Dermis blood vessel endothelial cell (primary cell): ENCODE measurements around the gene MANBA. TPM values are rescaled to one million over a fixed set of nuclear protein-coding genes. Genes with fewer than 3 reads are reported as not detected.
"Not testable (repeated sequence)": the region's sequence is repeated elsewhere in the genome, so short reads cannot be mapped to it uniquely, and the experiment has no call there.

Experiments used
- DNase-seq: peaks from one replicate; pipeline ENCODE4 v3.0.0; 2010
- total RNA-seq: library from RNA; depleted of rRNA; stranded (reverse); fragments of >200 nt; gene quantifications from 2 replicates; pipeline ENCODE4 v1.2.3, GENCODE V29; 2014

MANBA gene
- total RNA-seq, 1 donor from 2014 or later: 25.7 TPM

DNA sequence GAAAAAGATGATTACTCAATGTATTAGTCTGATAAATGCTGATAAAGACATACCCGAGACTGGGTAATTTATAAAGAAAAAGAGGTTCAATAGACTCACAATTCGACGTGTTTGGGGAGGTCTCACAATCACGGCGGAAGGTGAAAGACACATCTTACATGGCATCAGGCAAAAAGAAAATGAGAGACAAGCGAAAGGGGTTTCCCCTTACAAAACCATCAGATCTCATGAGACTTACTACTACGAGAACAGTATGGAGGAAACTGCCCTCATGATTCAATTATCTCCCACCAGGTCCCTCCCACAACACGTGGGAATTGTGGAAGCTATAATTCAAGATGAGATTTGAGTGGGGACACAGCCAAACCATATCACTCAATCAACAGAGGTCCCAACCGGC, 141.7 kb downstream of the MANBA start:
- not testable (repeated sequence) for DNase-seq

DNA sequence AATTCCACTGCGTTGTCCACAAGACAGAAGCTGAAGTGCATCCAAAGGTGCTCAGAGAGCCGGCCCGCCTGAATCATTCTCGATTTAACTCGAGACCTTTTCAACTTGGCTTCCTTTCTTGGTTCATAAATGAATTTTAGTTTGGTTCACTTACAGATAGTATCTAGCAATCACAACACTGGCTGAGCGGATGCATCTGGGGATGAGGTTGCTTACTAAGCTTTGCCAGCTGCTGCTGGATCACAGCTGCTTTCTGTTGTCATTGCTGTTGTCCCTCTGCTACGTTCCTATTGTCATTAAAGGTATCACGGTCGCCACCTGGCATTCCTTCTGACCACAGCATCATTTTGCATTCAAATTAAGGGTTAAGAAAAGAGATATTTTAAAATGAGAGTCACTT, 144.1 kb downstream of the MANBA start:
- peak; percentile 85 for DNase-seq

DNA sequence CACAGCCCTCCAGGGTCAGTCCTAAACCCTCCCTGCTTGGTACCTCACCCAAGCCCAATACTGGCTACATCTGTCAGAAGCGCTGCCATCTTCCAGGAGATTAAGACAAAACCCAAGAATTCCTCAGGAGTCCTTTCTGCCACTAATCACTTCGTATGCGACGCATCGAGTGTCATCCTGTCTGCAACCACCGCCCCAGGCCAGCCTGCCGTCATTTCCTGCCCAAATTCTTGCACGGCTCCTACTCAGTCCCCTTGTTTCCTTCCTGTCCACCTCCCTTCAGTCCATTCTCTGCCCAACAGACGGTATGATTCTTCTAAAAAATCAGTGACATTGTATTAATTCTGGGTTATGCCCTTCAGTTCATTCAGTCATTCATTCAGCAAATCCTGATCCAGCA, 146.0 kb downstream of the MANBA start:
- DNase-seq: peak; percentile 26

DNA sequence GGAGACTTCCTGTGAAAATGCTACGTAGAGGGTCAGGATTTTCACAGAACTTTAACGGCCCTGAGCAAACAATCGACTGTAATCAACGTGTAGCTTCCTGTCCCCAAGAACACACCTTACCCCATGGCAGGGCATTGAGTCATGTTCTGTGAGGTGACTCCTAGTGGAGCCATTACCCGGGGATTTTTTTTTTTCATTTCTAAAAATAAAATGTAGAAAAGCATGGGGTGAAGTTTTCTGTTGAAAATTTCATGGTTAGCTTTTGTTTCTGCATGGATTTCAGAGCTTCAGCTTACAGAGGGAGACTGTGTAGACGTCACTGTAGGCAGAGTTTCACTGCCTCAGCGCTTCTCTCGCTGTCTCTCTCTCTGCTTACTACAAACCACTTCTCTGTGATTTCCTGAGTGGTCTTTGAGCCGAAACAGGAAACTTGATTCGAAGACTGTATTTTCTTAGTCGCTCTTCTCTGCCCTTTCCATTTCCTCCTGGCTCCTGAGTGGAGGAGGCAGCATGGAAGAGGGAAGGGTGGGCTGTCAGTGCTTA, 147.9 kb downstream of the MANBA start:
- DNase-seq: peak; percentile 50

DNA sequence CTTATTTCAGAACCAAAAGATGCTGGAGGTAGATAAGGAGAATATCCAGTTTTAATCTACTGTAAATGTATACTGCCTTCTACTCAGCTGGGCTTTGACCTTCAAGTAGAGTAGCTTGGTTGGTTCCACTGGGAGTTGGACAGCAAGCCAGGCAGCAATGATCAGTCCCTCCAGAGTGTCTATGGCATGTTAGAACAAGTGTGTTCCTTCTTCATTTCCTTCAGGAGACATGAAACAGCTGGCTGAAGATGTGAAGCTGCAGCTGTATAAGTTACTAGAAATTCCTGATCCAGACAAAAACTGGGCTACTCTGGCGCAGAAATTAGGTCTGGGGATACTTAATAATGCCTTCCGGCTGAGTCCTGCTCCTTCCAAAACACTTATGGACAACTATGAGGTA, 148.6 kb downstream of the MANBA start:
- DNase-seq: no peak

DNA sequence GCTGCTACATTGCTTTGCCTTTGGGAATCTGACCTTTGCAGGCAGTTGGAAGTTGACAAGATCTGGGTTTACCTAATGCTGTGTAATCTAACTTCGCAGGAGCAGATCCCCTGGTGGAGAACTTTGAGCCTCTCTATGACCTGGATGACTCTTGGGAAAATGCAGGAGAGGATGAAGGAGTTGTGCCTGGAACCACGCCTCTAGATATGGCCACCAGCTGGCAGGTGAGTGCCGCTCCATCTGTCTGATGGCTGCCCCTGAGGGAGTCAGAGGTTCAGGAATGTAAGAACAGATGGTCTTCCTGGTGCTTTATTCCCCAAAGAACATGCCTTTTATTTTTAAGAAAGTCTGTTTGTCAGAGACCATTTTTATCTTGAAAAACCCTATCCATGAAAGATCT, 150.3 kb downstream of the MANBA start:
- DNase-seq: no peak

DNA sequence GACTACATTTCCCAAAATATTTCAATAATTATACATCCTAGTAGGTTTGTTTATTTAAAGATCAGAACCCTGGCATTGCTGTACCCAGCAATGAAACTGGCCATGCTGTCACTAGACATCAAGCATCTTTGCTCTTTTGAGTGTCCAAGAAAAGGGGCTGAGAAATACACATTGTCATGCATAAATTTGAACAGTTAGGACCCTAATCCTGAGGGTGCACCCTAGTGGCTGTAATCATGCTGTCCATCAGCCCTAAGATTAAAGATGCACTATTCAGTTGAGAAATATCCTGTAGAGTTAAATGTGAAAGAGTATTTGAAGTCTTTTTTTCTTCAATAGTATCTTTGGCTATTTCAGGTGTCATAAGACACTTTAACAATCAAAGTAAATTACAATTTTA, 150.8 kb downstream of the MANBA start:
- DNase-seq: peak; percentile 32

DNA sequence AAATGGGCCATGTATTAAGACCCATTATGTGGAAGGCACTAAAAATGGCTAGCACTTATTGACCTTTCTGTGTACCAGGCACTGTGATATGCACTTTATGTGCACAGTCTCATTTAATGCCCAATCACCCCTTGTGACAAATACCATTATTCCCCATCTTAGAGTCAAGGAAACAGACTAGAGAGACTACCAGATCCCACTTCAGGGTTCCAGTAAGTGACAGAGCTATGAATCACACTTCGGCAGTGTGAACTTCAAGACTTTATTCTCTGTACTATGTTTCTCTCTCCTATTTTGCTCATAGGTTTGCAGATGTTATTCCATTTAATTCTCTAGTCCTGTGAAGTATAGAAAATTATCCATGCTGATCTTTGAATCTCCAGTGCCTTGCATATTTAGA, 152.6 kb downstream of the MANBA start:
- DNase-seq: no peak

DNA sequence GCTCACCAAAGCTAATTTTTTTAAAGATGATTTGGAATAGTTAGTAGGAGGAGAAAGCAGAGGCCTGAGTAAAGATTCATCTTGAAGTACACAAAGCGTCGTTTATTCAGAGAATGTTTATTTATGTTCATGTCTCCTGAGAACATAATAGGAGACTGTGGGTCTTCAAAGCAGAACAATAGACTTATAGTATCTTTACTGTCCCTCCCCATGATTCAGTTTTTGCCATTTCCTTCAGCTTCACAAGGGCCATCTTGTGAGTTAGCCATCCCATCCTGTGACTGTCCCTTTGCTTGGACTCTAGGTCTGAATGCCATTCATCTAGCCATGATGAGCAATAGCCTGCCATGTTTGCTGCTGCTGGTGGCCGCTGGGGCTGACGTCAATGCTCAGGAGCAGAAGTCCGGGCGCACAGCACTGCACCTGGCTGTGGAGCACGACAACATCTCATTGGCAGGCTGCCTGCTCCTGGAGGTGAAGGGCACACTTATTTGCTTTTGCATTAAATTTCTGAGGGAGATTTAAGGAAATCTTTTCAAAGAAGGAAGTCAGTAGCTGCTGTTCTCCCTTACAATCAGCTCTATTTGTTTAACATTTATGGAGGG, 153.8 kb downstream of the MANBA start:
- no peak for DNase-seq

DNA sequence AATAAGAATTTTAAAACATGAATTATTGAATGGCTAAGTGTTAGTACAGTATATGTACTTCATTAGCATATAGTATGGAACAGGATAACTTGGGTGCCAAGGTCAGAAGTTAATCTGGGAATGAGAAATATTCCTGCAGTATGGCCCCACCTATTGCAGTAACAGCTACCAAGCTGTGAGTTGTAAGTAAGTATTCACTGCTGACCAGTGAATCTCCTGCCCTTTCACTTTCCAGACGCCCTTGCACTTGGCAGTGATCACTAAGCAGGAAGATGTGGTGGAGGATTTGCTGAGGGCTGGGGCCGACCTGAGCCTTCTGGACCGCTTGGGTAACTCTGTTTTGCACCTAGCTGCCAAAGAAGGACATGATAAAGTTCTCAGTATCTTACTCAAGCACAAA, 154.5 kb downstream of the MANBA start:
- no peak for DNase-seq

DNA sequence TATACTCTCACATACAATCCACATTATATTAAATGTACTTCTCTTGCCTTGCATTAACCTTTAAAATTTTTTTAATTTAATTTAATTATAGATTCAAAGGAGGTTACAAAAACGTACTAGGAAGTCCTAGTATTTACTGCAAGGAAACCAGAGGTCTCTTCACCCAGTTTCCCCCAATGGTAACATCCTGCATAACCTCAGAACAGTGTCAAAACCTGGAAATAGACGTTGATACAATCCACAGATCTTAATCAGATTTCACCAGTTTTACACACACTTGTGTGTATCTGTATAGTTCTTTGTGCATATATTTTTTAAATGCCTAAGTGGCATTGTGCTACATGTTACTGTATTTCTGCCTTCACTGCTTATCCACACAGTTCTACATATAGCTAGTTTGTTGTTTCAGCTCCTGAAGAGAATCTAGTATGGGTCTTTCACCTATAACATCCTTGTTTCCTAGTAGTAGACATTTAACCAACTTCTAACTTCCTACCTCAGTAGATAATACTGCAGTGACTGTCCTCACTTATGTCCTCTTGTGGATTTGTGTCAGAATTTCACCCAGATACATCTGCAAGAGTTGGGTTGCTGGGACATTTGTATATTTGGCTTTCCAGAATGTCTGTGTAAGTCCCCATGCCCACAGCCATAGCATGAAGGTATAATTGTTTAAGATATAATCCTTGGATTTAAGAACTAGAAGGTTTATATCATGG, 156.4 kb downstream of the MANBA start:
- no peak for DNase-seq

DNA sequence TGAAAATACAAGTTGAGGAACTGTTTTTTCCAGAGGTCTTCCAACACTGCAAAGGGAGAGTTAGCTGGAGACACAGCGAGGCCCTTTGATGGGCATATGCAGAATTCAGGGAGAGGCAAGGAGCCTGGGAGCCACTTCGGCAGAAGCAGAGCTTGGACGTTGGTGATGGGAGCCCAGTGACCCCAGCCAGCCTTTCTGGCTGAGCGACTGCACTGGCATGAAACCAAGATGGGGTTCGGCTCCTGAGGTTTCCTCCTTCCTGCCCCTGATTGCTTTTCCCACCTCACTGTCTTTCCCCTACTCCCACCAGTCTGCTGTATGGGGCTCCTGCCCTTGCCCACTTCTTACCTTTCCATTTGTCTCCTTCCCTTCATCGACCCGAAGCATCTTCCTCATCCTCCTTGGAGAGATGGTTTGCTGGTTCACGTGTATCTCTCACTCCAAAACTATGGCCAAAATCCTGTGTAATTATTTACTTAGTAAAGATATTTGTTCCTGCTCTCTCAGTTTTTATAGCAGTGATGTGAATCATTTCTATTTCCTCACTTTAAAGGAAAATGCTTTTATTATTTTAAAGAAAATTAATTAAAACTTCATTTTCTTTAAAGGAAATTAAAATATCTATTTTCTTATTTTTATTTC, 159.1 kb downstream of the MANBA start:
- no peak for DNase-seq

DNA sequence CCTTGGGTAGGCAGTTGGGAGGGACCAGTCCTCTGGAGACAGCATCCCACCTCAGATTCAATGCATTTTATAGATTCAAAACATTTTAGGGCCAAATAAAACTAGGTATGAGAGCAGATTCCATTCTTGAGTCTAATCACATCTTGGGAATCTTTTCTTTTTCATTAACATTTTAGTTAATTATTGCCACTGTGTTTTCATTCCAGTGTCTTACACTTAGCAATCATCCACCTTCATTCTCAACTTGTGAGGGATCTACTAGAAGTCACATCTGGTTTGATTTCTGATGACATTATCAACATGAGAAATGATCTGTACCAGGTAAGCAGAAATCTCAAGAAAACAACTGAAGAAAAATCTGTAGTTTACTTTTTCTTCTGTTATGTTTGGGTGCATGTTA, 160.1 kb downstream of the MANBA start:
- DNase-seq: no peak

DNA sequence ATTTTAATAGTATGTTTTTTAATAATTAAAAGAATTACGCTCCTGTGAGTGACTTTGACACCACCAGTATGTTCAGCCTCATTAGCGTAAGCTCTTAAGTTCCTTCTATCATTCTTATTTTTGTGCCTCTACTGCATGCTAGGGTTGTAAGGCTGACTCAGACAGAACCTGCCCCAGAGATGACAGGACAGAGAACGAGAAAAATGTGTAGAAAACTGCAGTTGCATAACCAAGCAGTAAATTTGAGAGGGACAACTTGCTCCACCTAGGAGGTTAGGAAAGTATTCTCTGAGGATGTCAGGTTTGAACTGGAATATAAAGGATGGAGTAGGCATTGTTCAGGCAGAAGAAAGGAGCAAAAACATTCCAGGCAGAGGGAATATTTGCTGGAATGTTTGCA, 160.9 kb downstream of the MANBA start:
- DNase-seq: no peak

DNA sequence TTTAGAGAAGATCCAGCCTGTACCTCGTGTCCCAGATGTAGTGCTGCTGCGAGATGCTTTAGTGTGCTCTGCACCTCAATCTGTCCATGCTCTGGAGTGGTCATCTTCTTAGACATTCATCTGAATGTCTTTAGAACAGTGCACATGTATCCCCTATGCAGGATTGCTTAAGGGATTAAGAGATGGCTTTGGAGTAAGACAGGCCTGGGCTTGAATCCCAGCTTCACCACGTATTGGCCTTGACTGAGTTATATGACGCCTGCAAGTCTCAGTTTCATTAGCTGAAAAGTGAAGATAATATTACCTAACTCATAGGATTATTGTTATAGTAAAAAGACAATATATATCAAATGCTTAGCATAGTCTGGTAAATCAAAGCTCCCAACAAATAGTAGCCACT, 161.3 kb downstream of the MANBA start:
- DNase-seq: no peak

DNA sequence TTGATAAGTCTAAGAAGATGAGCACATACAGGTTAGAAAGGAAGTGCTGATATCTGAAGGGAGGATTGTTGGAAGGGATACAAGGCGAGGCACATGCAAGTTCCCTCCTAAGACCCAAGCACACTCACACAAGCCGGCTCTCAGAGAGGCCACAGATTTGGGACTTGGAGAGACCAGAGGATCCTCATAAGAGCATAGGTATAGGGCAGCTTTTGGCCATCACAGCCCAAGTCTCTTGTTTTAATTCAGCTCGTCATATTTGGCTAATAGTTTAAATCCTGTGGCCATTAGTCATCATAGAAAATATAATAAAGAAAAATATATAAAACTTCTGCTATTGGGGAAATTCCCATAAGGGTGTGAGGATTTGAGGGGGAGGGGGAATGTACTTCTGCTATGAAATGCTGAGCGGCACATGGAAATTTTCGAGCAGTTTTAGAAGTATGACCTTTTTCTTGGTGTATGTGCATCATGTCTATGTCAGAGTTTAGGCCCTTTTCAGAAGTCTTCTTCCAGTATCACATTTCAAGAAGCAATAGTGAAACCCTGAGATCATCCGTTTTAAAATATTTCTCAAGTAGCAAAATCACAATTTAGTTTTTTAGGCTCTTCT, 161.9 kb downstream of the MANBA start:
- DNase-seq: no peak

DNA sequence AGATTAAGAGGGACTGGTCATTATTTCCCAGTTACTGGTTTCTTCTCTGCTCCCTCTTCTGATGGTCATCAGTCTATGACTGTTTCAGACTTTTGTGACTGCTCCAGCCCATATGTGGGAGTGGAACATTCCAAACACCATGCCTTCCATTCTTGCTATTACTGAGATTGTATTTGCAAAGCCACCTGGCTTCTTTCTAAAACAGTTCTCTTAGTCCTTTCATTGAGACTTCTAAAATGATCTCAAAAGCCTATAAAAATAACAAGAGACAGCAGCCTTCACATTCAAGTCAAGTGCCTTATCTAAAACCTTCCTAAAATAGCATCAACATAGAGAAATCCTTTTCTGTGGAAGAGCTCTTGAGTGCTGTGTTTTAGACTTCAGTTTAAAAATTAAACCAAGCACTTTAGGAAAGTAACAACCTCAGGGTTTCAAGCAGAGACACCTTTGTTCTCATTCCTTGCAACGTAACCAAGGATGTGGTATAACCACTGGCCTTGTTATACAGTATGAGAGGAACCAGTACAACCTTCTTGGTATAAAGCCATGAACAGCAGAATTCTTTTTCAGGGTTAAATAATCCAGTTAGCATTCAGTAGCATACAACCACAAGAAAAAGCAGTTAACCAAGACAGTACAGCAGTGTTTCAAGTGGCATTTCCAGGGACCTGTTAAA, 162.5 kb downstream of the MANBA start:
- no peak for DNase-seq

DNA sequence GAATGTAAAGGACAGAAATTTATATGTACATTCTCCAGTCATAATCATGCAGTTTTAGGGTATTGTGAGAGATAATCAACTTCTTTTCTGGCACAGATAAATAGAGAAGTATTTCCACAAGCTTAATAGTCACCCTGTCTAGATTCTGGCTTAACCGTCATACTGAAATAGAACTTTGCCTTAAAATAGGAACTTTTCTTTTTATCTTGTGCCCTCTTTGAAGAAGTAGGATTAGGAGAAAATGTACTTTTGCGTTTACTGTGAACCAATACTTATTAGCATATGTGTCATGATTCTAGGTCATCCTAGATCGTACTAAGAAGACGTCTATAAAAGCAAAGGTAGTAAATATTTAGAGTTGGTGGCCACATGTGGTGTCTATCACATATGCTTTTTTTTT, 164.2 kb downstream of the MANBA start:
- DNase-seq: no peak

DNA sequence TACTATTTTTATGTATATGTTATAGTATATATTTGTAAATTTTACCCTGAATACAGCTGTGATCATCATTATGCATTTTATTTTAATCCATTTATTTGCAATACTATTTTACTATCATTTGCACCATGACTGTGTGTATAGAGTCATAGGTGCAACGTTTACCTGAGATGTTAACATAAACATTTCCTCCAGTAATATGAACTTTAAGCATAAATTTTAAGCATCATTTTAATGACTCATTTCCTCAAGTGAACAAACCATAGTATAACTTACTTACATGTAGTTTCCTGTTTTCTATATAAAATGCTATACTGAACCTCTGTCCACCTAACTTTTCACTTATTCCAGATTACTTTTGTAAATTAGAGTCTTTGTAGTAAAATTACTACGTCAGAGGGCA, 166.8 kb downstream of the MANBA start:
- no peak for DNase-seq

DNA sequence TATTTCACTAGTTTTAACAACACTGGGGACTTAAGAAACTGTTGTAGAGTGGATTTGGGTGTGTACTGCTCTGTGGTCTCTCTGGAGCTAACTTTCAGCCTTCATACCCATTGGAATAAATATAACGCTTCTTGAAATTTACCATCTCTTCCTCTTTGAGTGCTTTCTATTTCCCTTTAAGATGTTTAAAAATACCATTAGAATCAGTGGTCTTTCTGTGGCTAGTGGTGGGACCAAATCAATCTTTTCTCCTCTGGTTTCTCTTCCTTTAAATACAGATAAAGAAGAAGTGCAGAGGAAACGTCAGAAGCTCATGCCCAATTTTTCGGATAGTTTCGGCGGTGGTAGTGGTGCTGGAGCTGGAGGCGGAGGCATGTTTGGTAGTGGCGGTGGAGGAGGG, 167.6 kb downstream of the MANBA start:
- DNase-seq: no peak

DNA sequence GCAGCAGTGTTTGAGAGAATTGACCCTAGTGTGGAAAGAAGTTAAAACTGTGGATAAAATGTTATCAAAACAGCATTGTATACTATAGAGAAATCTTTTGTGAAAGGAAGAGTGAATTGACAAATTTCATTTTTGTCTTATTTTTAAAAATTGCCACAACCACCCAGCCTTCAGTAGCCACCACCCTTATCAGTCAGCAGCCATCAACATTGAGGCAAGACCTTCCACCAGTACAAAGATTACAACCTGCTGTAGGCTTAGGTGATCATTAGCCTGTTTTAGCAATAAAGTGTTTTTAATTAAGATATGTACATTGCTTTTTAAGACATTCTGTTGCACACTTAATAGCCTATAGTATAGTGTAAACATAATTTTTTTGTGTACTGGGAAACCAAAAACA, 168.5 kb downstream of the MANBA start:
- no peak for DNase-seq

DNA sequence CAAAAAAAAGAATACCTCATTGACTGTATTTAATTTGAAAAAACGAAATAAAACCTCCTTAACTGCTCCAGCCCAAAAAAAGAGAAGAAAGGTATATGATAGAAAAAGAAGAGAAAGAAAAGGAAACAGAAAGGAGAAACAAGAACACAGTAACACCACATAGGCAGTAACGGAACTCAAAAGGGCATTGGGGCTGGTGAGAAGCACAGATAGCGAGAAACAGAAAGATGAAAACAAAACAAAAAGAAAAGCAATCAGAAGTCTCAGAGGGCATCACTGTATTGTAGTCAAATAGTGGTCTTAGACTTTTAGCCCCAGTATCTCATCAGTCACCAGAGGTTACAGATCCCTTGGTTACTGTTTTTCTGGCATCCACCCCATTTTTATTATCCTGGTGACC, 171.0 kb downstream of the MANBA start:
- no peak for DNase-seq

DNA sequence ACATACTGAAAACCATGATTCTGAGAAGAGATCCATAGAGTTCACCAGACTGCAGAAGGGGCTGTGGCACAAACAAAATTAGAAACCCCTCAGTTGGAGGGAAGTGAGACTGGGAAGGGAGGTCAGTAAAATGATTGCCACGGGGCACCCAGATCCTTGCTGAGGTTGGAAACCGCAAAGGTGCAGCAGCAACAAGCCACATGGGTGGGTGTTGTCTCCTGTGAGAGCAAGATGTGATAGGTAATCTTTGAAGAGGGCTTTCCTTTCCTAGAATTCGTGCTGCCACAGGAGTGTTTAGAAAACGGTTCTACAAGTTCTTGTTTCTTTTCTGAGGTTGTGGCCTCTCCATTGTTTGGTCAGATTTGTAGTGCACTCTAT, 174.1 kb downstream of the MANBA start:
- no peak for DNase-seq
